Esophagus squamous epithelium (tissue), 5 donors: ENCODE results near the gene FTSJ1. TPM values are rescaled to one million over a fixed set of nuclear protein-coding genes. Genes with fewer than 3 reads are reported as not detected.

Experiments used
- DNase-seq: peaks from one replicate; lab custom pipeline; 2025; lab: John Stamatoyannopoulos, UW
- H3K27ac ChIP-seq, 4 donors: fragments of 200-600 bp; sonication (generic); one replicate each; pipeline ENCODE4 v1.5.1; 2016 to 2019; ENCODE audit warnings: mild to moderate bottlenecking in 1 of 4
- H3K27me3 ChIP-seq, 4 donors: fragments of 200-600 bp; sonication (generic); 1 replicate in 3 of 4; 2 replicates in 1 of 4; pipeline versions ENCODE4 v1.5.1 to v1.6.0; 2017 to 2021; ENCODE audit warnings: antibody characterized with exemption in 1 of 4
- H3K36me3 ChIP-seq, 3 donors: fragments of 200-600 bp; sonication (generic); one replicate each; pipeline ENCODE4 v1.5.1; 2016 to 2019
- H3K4me1 ChIP-seq, 3 donors: fragments of 200-600 bp; sonication (generic); one replicate each; pipeline ENCODE4 v1.5.1; 2017 to 2019
- H3K4me3 ChIP-seq, 4 donors: fragments of 200-600 bp; sonication (generic); 1 replicate in 3 of 4; 2 replicates in 1 of 4; pipeline ENCODE4 v1.5.1; 2016 to 2019; ENCODE audit warnings: mild to moderate bottlenecking in 2 of 4, moderate library complexity in 1 of 4
- H3K9me3 ChIP-seq, 3 donors: fragments of 200-600 bp; sonication (generic); one replicate each; pipeline ENCODE4 v1.5.1; 2016 to 2019
- CTCF ChIP-seq, 6 experiments: fragments of 450-650 bp in 4 of 6; fragments of 200-600 bp in 2 of 6; sonication (generic) in 2 of 6; IDR thresholded peaks; one replicate each; pipeline ENCODE4 v1.5.1; 2016 to 2019; ENCODE audit warnings: antibody characterized with exemption in 6 of 6, mild to moderate bottlenecking in 4 of 6, moderate library complexity in 4 of 6
- POLR2A ChIP-seq, 4 donors: fragments of 450-650 bp; IDR thresholded peaks; one replicate each; pipeline ENCODE4 v1.6.1; 2017; ENCODE audit warnings: antibody characterized with exemption in 4 of 4, mild to moderate bottlenecking in 4 of 4, moderate library complexity in 3 of 4
- WGBS, 2 donors: methylation state at CpG; one replicate each; pipeline ENCODE4 v1.1.5; 2018; 5-methylcytosine and 5-hydroxymethylcytosine counted together
- intact Hi-C: fragments of 100-400 bp; cut with DNase I; formaldehyde crosslinking; loops from one replicate; pipeline ENCODE4 v1.15.0; 2022
- total RNA-seq, 4 donors: library from RNA; depleted of rRNA; stranded (reverse); fragments of >200 nt; gene quantifications; one replicate each; pipeline ENCODE4 v1.1.0, GENCODE V29; 2016
- donor health status: DM: yes; HTN: yes; CAD: no.

Gene FTSJ1
- total RNA-seq, 4 donors from 2014 or later, result 33.4 to 61.8 (median 45.8) TPM

- Histone ChIP-seq H3K4me3 (no peak overlapping the region), H3K27me3 (no peaks in the 10 kb centered on the region), H3K4me1 (peaks cover 0 to 27% (median 3%) of the 10 kb centered on the region in 3 donors), H3K36me3 (no peaks in the 10 kb centered on the region), H3K27ac (no peak overlapping the region), H3K9me3 (no peaks in the 10 kb centered on the region)
- 14 to 70% methylated on average over 8 of the region's 8 CpGs for WGBS, 2 donors
- TF ChIP-seq POLR2A (IDR thresholded peaks at IDR 0.05) (no peak), CTCF (IDR thresholded peaks at IDR 0.05) (no peak)
- intact Hi-C loops, result no loop called here
- no peak for DNase-seq
Observed at GRCh38 chrX:48471504-48471903, 4.5 kb upstream of the FTSJ1 start.

GRCh38 chrX:48472225-48472624 lies 3.8 kb upstream of the FTSJ1 start:
- intact Hi-C loops, result no loop called here
- 52 to 75% methylated on average over 9 of the region's 9 CpGs for WGBS, 2 donors
- no peaks in the 10 kb centered on the region for H3K27me3 ChIP-seq
- no peak overlapping the region for H3K27ac ChIP-seq
- no peaks in the 10 kb centered on the region for H3K9me3 ChIP-seq
- no peak overlapping the region for H3K4me3 ChIP-seq
- DNase-seq, result no peak
- TF ChIP-seq POLR2A (IDR thresholded peaks at IDR 0.05) (no peak), CTCF (IDR thresholded peaks at IDR 0.05) (no peak)
- peaks cover 0 to 29% (median 3%) of the 10 kb centered on the region in 3 donors for H3K4me1 ChIP-seq
- H3K36me3 ChIP-seq, result no peaks in the 10 kb centered on the region

GRCh38 chrX:48472851-48473703 lies 2.9 kb upstream of the FTSJ1 start:
- H3K27ac ChIP-seq, result no peak overlapping the region
- H3K4me1 ChIP-seq, result peaks cover 0 to 30% (median 3%) of the 10 kb centered on the region in 3 donors
- H3K9me3 ChIP-seq, result no peaks in the 10 kb centered on the region
- no peak for TF ChIP-seq POLR2A (IDR thresholded peaks at IDR 0.05)
- no peak for TF ChIP-seq CTCF (IDR thresholded peaks at IDR 0.05)
- H3K36me3 ChIP-seq, result no peaks in the 10 kb centered on the region
- intact Hi-C loops, result no loop called here
- WGBS, 2 donors, result 64 to 69% methylated on average over 9 to 10 of the region's 12 CpGs
- H3K4me3 ChIP-seq, result no peak overlapping the region
- H3K27me3 ChIP-seq, result no peaks in the 10 kb centered on the region
- DNase-seq, result no peak

- H3K27me3 ChIP-seq, result no peaks in the 10 kb centered on the region
- intact Hi-C loops, result no loop called here
- H3K27ac ChIP-seq, result no peak overlapping the region
- no peak for DNase-seq
- WGBS, 2 donors, result 80% methylated on average over 1 of the region's 9 CpGs
- H3K36me3 ChIP-seq, result no peaks in the 10 kb centered on the region
- no peak overlapping the region for H3K4me3 ChIP-seq
- TF ChIP-seq POLR2A (IDR thresholded peaks at IDR 0.05) (no peak), CTCF (IDR thresholded peaks at IDR 0.05) (no peak)
- H3K4me1 ChIP-seq, result peaks cover 0 to 25% (median 3%) of the 10 kb centered on the region in 3 donors
- no peaks in the 10 kb centered on the region for H3K9me3 ChIP-seq
Observed at GRCh38 chrX:48473704-48473990, 2.4 kb upstream of the FTSJ1 start.

GRCh38 chrX:48474127-48474526 lies 1.9 kb upstream of the FTSJ1 start:
- Histone ChIP-seq H3K27ac (no peak overlapping the region), H3K27me3 (no peaks in the 10 kb centered on the region), H3K9me3 (no peaks in the 10 kb centered on the region), H3K36me3 (no peaks in the 10 kb centered on the region), H3K4me1 (peaks cover 0 to 25% (median 3%) of the 10 kb centered on the region in 3 donors), H3K4me3 (no peak overlapping the region)
- TF ChIP-seq CTCF (IDR thresholded peaks at IDR 0.05) (peak in 1 of 6 experiments; percentile 24), POLR2A (IDR thresholded peaks at IDR 0.05) (no peak)
- intact Hi-C loops, result no loop called here
- DNase-seq, result no peak
- 18 to 61% methylated on average over 8 of the region's 10 CpGs for WGBS, 2 donors
